Activated T-helper 2 cell treated with anti-CD3 and anti-CD28 coated beads, Interferon-gamma antibody, Interleukin-2, Interleukin-4, amounts not matched to agents 10 μg/mL and 5 μg/mL and 100 μg/mL, durations not matched to agents 14 hours and 24 hours and 36 hours (primary cell): Measurements from ENCODE around the gene NR2C2. TPM values are rescaled to one million over a fixed set of nuclear protein-coding genes. Genes with fewer than 3 reads are reported as not detected.
A peak's percentile ranks its signal among the peaks of the same experiment; 100 is the strongest.

Experiments
- DNase-seq: peaks from one replicate; pipeline ENCODE4 v3.0.0; 2021; ENCODE audit warnings: low spot score
- H3K27ac Mint-ChIP-seq: one replicate; pipeline ENCODE4 v1.8.0; 2021; ENCODE audit warnings: mixed read lengths
- H3K27me3 Mint-ChIP-seq: one replicate; pipeline ENCODE4 v1.8.0; 2021; ENCODE audit warnings: low read depth, mixed read lengths
- H3K36me3 Mint-ChIP-seq: one replicate; pipeline ENCODE4 v1.8.0; 2021; ENCODE audit warnings: low read depth, mixed read lengths
- H3K4me1 Mint-ChIP-seq: one replicate; pipeline ENCODE4 v1.8.0; 2021; ENCODE audit warnings: low read depth, mixed read lengths
- H3K4me3 Mint-ChIP-seq: one replicate; pipeline ENCODE4 v1.8.0; 2021; ENCODE audit warnings: low read depth, mild to moderate bottlenecking, moderate library complexity, mixed read lengths
- H3K9me3 Mint-ChIP-seq: one replicate; pipeline ENCODE4 v1.8.0; 2021; ENCODE audit warnings: mixed read lengths
- intact Hi-C: fragments of 100-400 bp; cut with micrococcal nuclease; formaldehyde crosslinking; loops from one replicate; pipeline ENCODE4 v1.15.1; 2023
- total RNA-seq: library from RNA; stranded (reverse); gene quantifications from 2 replicates; pipeline ENCODE4 v1.2.3, GENCODE V29; 2022

NR2C2 gene
- total RNA-seq, 1 donor from 2014 or later = 48.3 TPM

DNA sequence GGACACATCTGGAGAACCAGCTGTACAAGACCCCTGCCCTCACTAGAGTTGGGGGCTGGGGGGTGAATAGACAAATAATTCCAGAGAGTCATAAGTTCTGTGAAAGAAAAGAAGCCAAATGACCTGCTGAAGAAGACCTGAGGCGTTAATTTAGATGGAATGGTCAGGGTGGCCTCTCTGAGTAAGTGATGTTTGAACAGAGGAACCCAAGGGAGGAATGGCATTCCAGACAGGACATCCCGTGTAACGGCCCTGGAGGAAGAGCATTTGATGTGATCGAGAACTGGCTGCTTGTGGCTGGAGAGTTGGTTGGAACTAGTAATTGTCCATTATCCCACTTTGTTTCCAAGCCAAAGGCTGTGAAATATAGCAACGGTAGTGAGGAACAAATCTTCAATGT is 1.7 kb downstream of the NR2C2 start:
- no peaks in the 10 kb centered on the region for H3K27me3 Mint-ChIP-seq
- H3K4me3 Mint-ChIP-seq = peak overlapping the region; percentile 99
- H3K4me1 Mint-ChIP-seq = peaks cover 33% of the 10 kb centered on the region
- peak overlapping the region; percentile 100 for H3K27ac Mint-ChIP-seq
- H3K9me3 Mint-ChIP-seq = no peaks in the 10 kb centered on the region
- no peak for DNase-seq
- peaks cover 64% of the 10 kb centered on the region for H3K36me3 Mint-ChIP-seq
- intact Hi-C loops = loop anchor here (2.0 to 5.0 kb wide), 3 partner anchors 150 to 363 kb away; partner anchors contain the start of genes CAPN7 and RBSN

DNA sequence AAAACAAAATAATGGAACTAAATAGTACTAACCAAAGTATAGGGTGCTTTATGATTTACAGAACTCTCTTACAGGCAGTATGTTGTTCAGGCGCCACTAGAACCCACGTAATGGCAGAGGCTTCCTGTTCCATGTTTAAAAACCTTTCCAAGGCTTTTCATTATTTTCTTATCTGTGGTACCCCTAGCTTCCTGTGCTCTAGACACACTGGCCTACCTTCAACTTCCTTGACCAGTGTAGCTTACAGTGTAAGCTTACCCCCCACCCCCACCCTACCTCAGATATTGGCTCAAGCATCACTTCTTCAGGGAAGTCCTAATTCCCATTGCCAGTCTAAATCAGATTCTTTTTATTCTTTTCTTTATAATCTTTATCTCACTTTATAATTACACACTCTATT is 2.9 kb downstream of the NR2C2 start:
- DNase-seq = no peak
- no peak overlapping the region for H3K27ac Mint-ChIP-seq
- peaks cover 57% of the 10 kb centered on the region for H3K36me3 Mint-ChIP-seq
- no peaks in the 10 kb centered on the region for H3K27me3 Mint-ChIP-seq
- intact Hi-C loops = no loop called here
- no peak overlapping the region for H3K4me3 Mint-ChIP-seq
- no peaks in the 10 kb centered on the region for H3K9me3 Mint-ChIP-seq
- H3K4me1 Mint-ChIP-seq = peaks cover 35% of the 10 kb centered on the region

DNA sequence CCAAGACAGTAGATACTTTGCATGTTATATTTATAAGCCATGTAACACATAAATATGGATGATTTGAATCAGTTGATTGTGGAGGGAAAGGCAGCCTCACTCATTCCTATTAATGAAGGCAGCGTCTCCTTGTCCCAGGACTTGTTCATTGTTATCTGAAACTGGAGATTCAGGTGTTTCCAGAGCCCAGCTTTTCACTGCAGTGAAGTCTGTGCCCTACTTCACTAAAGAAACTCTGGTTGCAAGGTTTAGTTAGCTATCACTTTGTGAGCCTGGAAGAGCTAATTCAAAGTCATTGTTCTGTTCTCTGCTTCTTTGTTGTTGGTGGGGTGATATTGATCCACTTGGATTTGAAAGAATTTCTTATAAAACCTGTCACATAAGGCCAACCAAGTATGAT is 9.8 kb downstream of the NR2C2 start:
- no peaks in the 10 kb centered on the region for H3K27me3 Mint-ChIP-seq
- peaks cover 45% of the 10 kb centered on the region for H3K4me1 Mint-ChIP-seq
- no peaks in the 10 kb centered on the region for H3K9me3 Mint-ChIP-seq
- H3K4me3 Mint-ChIP-seq = no peak overlapping the region
- no peak for DNase-seq
- intact Hi-C loops = no loop called here
- H3K36me3 Mint-ChIP-seq = peaks cover 34% of the 10 kb centered on the region
- H3K27ac Mint-ChIP-seq = no peak overlapping the region

DNA sequence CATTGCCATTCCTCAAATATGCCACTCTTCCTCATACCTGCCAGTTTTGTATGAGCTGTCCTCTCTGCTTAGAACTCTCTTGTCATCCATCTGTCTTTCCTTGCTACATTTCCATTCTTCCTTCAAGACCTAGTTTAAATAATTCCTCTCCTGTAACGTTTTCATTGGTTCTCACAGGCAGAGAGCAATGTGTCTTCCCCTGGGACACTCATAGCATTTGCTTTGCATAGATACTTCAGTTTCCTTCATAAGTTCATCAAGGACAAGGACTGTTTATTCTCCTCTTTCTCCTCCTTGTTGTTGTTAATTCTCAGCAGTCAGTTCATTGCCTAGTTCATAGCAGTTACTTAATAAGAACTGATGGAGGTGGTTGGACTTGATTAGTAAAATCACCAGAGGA is 10.5 kb downstream of the NR2C2 start:
- no peak for DNase-seq
- H3K9me3 Mint-ChIP-seq = no peaks in the 10 kb centered on the region
- H3K27me3 Mint-ChIP-seq = no peaks in the 10 kb centered on the region
- H3K4me3 Mint-ChIP-seq = no peak overlapping the region
- intact Hi-C loops = no loop called here
- H3K4me1 Mint-ChIP-seq = peaks cover 43% of the 10 kb centered on the region
- H3K27ac Mint-ChIP-seq = no peak overlapping the region
- peaks cover 31% of the 10 kb centered on the region for H3K36me3 Mint-ChIP-seq

DNA sequence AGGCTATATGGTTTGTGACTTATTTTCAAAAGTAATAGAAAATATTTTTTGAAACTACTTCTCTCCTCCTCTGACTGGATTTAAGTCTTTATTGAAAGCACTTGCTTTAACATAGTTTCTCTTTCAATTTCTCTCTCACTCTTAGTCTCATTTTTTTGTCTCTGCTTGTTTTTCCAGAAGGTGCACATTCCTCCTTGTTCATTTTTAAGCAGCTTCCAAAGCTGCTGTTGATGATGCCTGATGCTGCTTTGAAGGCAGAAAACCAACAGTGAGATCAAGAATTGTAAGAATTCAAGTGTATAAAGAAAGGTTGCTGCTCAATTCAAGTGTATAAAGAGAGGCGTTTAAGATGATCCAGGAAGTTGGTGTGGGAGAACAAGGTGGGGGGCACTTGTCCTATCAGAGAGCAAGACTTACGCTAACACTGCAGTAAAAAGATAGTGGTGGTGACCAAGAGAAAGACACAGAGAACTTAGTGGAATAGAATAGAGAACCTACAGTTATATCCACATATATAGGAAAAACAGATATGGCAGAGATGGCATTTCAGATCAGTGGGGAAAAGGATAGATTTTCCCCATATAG is 12.1 kb downstream of the NR2C2 start:
- DNase-seq = no peak
- Mint-ChIP-seq H3K27me3 (no peaks in the 10 kb centered on the region), H3K36me3 (peaks cover 33% of the 10 kb centered on the region), H3K4me3 (peak overlapping the region; percentile 72), H3K9me3 (no peaks in the 10 kb centered on the region), H3K27ac (peak overlapping the region; percentile 80), H3K4me1 (peaks cover 43% of the 10 kb centered on the region)
- intact Hi-C loops = no loop called here

DNA sequence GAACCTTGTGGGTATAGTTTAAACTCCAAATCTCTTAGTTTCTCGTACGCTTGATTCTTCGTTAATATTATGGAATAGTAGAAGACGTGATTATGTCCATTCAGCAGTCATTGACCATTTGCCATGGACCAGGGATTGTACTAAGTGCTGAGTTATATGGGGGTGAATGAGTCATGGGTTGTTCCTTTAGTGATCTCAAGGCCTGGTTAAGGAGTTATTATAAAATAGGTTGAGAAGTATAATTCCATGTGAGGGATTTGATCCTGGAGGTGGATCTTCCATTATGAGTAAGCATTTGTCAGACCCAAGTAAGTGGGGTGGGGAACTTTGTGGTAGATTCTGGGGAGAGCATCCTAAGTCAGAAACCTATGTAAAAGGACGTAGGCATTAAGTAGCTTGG is 15.4 kb downstream of the NR2C2 start:
- H3K27ac Mint-ChIP-seq = no peak overlapping the region
- peaks cover 47% of the 10 kb centered on the region for H3K36me3 Mint-ChIP-seq

DNA sequence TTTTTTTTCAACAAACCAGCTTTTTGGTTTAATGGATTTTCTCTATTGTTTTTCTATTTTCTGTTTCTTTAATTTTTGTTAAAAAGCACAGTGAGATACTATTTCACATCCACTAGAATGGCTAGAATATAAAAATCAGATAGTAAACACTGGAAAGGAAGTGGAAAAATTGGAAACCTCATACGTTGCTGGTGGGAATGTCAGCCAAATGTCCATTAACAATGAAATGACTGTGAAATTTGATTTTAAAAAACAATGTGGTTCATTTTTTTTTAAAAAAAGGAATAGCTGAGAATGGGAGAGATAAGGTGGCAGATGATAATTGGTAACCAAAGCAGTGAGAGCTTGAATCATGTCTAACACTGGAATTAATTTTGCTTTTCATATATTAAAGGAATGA is 19.9 kb downstream of the NR2C2 start:
- Mint-ChIP-seq H3K4me3 (no peak overlapping the region), H3K4me1 (peaks cover 4% of the 10 kb centered on the region), H3K36me3 (peaks cover 49% of the 10 kb centered on the region), H3K27ac (no peak overlapping the region), H3K9me3 (peaks cover 8% of the 10 kb centered on the region), H3K27me3 (no peaks in the 10 kb centered on the region)
- DNase-seq = no peak
- intact Hi-C loops = no loop called here

More for the DNA sequence above, 15.4 kb downstream of the NR2C2 start:
- intact Hi-C loops = no loop called here
- H3K9me3 Mint-ChIP-seq = peaks cover 8% of the 10 kb centered on the region
- no peak overlapping the region for H3K4me3 Mint-ChIP-seq
- no peaks in the 10 kb centered on the region for H3K27me3 Mint-ChIP-seq
- H3K4me1 Mint-ChIP-seq = peaks cover 24% of the 10 kb centered on the region
- no peak for DNase-seq

DNA sequence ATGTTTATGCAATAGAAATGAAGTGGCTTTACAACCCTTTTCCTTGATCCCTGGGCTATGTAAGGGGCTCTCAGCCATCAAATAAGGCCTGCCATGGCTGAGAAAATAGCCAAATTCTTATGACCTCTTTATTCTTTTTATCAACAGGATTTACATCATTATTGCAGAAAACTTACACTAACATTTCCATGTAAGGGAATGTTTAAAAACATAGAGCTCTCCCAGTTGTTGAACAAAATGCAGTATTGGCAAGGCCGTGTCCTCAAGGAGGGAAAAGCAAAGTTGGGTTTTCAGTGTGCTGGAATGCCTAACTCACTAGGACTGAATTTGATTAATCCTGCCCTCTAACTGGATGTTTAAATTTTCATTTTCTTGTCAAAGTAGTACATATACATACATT is 22.3 kb downstream of the NR2C2 start:
- Mint-ChIP-seq H3K9me3 (peaks cover 8% of the 10 kb centered on the region), H3K4me3 (no peak overlapping the region), H3K27ac (no peak overlapping the region), H3K36me3 (peaks cover 62% of the 10 kb centered on the region), H3K27me3 (no peaks in the 10 kb centered on the region), H3K4me1 (peaks cover 5% of the 10 kb centered on the region)
- intact Hi-C loops = no loop called here
- DNase-seq = no peak

DNA sequence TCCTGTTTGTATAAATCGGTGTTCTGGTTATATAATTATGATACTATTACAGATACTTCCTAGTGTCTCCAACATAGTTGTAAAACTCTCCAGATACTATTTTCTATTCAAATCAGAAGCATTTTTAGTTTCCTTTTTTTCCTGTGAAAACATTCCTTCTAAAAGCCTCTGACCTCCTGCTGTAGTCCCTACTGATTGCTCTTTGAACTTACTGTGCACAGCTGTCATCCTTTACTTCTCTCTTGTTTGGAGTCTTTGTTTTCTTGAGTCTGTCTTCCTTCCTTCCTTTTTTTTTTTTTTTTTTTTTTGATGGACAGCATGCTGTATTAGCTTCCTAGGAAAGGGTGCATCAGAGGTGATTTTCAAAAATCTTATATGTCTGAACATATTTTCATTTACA is 28.9 kb downstream of the NR2C2 start:
- H3K9me3 Mint-ChIP-seq = no peaks in the 10 kb centered on the region
- H3K27me3 Mint-ChIP-seq = no peaks in the 10 kb centered on the region
- DNase-seq = no peak

DNA sequence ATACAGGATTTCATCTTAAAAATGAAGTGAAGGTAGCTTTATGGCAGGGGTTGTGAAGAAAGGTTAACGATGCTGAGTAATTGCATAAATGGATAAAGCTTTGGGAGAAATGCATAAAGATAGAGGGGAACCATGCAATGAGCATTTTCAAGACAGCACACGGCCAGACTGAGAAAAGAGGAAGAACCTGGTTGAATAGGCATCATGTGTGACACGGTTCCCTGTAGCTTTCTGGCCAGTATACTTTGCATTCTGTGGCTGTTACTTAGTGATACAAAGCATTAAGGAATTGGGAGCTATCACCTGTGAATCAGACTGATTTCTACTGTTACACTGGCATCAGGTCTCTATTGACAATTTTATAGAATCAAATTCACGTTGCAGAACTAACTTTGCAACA is 33.3 kb downstream of the NR2C2 start:
- H3K9me3 Mint-ChIP-seq = peaks cover 6% of the 10 kb centered on the region
- DNase-seq = no peak
- H3K27me3 Mint-ChIP-seq = no peaks in the 10 kb centered on the region
- H3K4me1 Mint-ChIP-seq = peaks cover 17% of the 10 kb centered on the region
- intact Hi-C loops = no loop called here
- H3K27ac Mint-ChIP-seq = no peak overlapping the region
- H3K36me3 Mint-ChIP-seq = peaks cover 45% of the 10 kb centered on the region
- H3K4me3 Mint-ChIP-seq = no peak overlapping the region

More for the DNA sequence above, 28.9 kb downstream of the NR2C2 start:
- intact Hi-C loops = no loop called here
- H3K4me3 Mint-ChIP-seq = no peak overlapping the region
- peaks cover 59% of the 10 kb centered on the region for H3K36me3 Mint-ChIP-seq
- H3K27ac Mint-ChIP-seq = no peak overlapping the region
- H3K4me1 Mint-ChIP-seq = peaks cover 20% of the 10 kb centered on the region

DNA sequence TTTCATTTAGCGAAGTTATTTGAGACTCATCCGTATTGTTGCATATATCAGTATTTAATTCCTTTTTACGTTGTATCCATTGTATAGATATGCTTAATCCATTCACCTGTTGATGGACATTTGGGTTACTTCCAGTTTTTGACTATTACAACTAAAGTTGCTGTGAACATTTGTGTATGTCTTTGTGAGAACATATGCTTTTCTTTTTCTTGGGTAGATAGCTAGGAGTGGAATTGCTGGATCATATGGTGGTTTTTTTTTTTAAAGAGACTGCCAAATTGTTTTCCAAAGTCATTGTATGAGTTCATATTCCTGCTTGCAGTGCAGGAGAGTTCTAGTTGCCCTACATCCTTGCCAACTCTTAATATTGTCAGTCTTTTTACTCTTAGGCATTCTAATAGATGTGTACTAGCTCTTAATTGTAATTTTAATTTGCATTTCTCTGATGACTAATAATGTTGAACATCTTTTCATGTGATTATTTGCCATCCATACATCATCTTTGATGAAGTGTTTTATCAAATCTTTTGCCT is 37.3 kb downstream of the NR2C2 start:
- Mint-ChIP-seq H3K4me3 (no peak overlapping the region), H3K27me3 (no peaks in the 10 kb centered on the region), H3K36me3 (peaks cover 19% of the 10 kb centered on the region), H3K27ac (no peak overlapping the region), H3K9me3 (peaks cover 6% of the 10 kb centered on the region), H3K4me1 (peaks cover 19% of the 10 kb centered on the region)
- DNase-seq = no peak
- intact Hi-C loops = no loop called here

DNA sequence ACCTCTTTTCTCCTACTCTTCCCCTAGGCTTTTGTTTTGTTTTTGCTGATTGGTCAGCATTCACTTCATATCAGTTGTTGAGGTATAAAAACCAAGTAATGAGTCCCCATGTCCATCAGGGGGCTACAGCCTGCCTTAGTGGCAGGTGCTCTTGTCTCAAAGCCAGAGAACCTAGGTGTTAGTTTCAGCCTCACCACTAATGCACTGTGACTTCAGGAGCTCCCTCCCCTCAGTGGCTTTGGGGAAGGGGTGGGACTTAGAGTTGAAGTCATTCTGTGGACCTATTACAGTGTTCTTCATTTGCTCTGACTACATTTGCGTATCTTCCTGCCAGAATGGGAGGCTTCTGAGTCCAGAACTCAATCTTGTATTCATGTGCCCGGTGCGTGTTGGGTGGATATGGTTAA is 41.6 kb downstream of the NR2C2 start:
- no peaks in the 10 kb centered on the region for H3K27me3 Mint-ChIP-seq
- no peak overlapping the region for H3K4me3 Mint-ChIP-seq
- peak overlapping the region; percentile 44 for H3K27ac Mint-ChIP-seq
- H3K36me3 Mint-ChIP-seq = peaks cover 15% of the 10 kb centered on the region
- DNase-seq = no peak
- peaks cover 26% of the 10 kb centered on the region for H3K4me1 Mint-ChIP-seq
- peaks cover 6% of the 10 kb centered on the region for H3K9me3 Mint-ChIP-seq
- intact Hi-C loops = no loop called here

DNA sequence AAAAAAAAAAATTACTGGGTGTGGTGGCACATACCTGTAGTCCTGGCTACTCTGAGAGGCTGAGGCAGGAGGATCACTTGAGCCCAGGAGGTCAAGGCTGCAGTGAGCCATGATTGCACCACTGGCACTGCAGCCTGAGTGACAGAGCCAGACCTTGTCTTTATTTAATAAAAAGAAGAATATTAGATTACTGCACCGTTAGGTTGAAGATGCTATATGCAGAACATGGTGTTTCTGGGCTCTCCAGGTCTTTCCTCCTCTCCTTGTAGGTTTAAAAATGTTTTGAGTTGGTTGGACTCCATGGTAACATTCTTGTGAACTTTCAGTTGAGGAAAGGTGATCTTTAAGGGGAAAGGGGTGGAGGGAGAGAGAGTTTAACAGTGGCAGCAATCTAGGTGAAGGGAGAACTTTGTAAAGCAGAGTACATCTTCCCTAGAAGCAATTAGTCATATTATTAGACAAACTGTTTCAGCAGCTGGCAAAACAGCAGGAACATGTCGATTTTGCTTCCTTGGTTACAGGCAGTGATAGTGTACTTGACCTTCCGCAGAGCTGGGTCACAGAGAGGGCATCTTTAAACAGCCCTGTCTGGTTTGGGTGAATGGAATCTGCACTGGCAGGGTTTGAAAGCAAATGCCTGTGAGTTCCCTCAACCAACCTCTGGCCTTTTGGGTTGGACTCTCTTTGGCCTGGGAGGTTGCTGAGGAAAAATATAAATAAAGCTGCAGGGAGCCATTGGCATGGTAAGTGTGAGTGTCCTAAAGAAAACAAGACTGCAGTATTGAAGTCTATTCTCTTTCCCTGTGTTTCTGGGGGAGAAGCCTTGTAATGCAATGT is 42.8 kb downstream of the NR2C2 start:
- no peaks in the 10 kb centered on the region for H3K9me3 Mint-ChIP-seq
- intact Hi-C loops = no loop called here
- H3K4me1 Mint-ChIP-seq = peaks cover 26% of the 10 kb centered on the region
- H3K27me3 Mint-ChIP-seq = no peaks in the 10 kb centered on the region
- no peak overlapping the region for H3K4me3 Mint-ChIP-seq
- DNase-seq = no peak
- no peak overlapping the region for H3K27ac Mint-ChIP-seq
- peaks cover 3% of the 10 kb centered on the region for H3K36me3 Mint-ChIP-seq
